CD4-positive, alpha-beta T cell treated with Interleukin-17A for 4 hours (primary cell): ENCODE measurements around the gene SERPINE2.

Experiments used
- DNase-seq: peaks from one replicate; pipeline ENCODE4 v3.0.0-alpha.2; 2020; ENCODE audit warnings: mixed read lengths

The SERPINE2 gene

GRCh38 chr2:224042191-224042696 is 3.2 kb upstream of the SERPINE2 start:
- DNase-seq: no peak

GRCh38 chr2:224041554-224041953 is 2.5 kb upstream of the SERPINE2 start:
- no peak for DNase-seq

- DNase-seq: no peak
Measured at GRCh38 chr2:224040753-224041152, 1.7 kb upstream of the SERPINE2 start.

GRCh38 chr2:224039770-224040440 is 819 bp upstream of the SERPINE2 start:
- no peak for DNase-seq

GRCh38 chr2:224038830-224039079 is 331 bp downstream of the SERPINE2 start:
- no peak for DNase-seq

GRCh38 chr2:224038049-224038829 is 847 bp downstream of the SERPINE2 start:
- DNase-seq: peak; percentile 60

- no peak for DNase-seq
Measured at GRCh38 chr2:224036731-224037361, 2.2 kb downstream of the SERPINE2 start.

- no peak for DNase-seq
Measured at GRCh38 chr2:224034017-224034416, 5.1 kb downstream of the SERPINE2 start.

- DNase-seq: no peak
Measured at GRCh38 chr2:224033601-224034000, 5.5 kb downstream of the SERPINE2 start.

- no peak for DNase-seq
Measured at GRCh38 chr2:224032283-224032682, 6.8 kb downstream of the SERPINE2 start.

GRCh38 chr2:224031358-224031970 is 7.6 kb downstream of the SERPINE2 start:
- no peak for DNase-seq

GRCh38 chr2:224030786-224031185 is 8.3 kb downstream of the SERPINE2 start:
- no peak for DNase-seq

- no peak for DNase-seq
Measured at GRCh38 chr2:224029876-224030275, 9.2 kb downstream of the SERPINE2 start.

- no peak for DNase-seq
Measured at GRCh38 chr2:224027931-224028330, 11.2 kb downstream of the SERPINE2 start.

- DNase-seq: no peak
Measured at GRCh38 chr2:224027070-224027469, 12.0 kb downstream of the SERPINE2 start.

- DNase-seq: peak; percentile 68
Measured at GRCh38 chr2:224025874-224026273, 13.2 kb downstream of the SERPINE2 start.

- DNase-seq: no peak
Measured at GRCh38 chr2:224024270-224024669, 14.8 kb downstream of the SERPINE2 start.

- DNase-seq: no peak
Measured at GRCh38 chr2:224023188-224023587, 15.9 kb downstream of the SERPINE2 start.

- DNase-seq: no peak
Measured at GRCh38 chr2:224022486-224022885, 16.6 kb downstream of the SERPINE2 start.

GRCh38 chr2:224020523-224020922 is 18.6 kb downstream of the SERPINE2 start:
- no peak for DNase-seq

GRCh38 chr2:224017957-224018356 is 21.1 kb downstream of the SERPINE2 start:
- DNase-seq: no peak

GRCh38 chr2:224016963-224017362 is 22.1 kb downstream of the SERPINE2 start:
- DNase-seq: no peak

GRCh38 chr2:224014336-224014735 is 24.8 kb downstream of the SERPINE2 start:
- no peak for DNase-seq

GRCh38 chr2:224011837-224012236 is 27.2 kb downstream of the SERPINE2 start:
- DNase-seq: no peak
